GM18909 (cell line): ENCODE results near the gene NPW.

Experiments
- ATAC-seq: cut with Tn5 transposase; IDR thresholded peaks from one replicate; pipeline ENCODE4 v1.9.1; 2021; ENCODE audit warnings: mild to moderate bottlenecking; ENCODE audit not compliant: unreplicated experiment, poor library complexity

NPW gene

DNA sequence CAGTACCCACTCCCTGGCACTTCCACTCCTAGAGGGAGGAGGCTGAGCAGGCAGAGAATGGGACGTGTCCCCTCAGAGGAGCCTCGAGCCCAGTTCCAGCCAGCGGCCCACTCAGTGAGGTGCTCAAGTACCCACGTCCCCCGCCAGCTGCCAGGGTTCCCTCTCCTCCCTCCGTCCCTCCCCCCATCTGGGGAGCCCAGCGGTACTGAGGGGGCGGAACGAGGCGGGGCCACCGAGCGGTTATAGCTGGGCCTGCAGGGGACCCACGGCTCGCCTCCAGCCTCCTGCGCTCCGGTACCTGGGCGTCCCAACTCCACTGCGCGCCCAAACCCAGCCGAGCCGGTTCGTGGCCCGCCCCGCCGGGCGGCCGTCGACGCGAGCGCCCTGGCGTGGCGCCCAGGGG is at the start of gene NPW:
Gene NPW (plus strand): TSS at position 268 of the 403 bp plus-strand sequence.
- ATAC-seq: no peak

DNA sequence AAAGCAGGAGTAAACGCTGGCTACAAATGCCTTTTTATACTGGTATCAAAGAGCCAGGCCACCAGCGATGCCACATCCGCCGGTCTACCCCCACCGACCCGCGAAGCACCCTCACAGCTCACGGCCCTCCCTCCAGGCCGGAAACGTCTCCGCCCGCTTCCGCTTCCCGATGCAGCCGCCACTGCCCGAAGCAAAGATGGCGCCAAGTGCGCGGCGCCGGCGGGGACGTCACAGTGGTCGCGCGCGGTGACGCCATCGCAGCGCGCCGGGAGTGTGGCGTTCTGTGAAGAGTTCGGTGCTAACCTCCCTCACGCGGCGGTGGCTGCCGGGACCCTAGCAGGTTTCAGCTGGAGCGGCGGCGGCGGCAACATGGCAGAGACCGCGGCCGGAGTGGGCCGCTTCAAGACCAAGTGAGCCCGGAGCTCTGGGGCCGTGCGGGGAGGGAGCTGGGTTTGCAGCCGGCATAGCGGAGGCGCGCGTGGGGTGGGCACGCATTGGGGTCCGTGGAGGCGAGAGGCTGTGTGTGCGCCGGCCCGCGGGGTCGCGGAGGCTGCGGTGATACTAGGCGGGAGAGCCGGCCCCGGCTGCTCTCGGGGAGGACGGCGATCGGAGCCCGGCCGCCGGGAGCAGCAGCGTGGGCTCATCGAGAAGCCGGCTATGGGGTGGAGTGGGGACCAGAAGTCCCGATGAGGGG is 47.6 kb upstream of the NPW start, which contains the start of gene TBL3:
Gene TBL3 (plus strand): TSS at position 258 of the 694 bp plus-strand sequence. CDS start 112 bp downstream, at position 370.
- ATAC-seq: peak; percentile 77

DNA sequence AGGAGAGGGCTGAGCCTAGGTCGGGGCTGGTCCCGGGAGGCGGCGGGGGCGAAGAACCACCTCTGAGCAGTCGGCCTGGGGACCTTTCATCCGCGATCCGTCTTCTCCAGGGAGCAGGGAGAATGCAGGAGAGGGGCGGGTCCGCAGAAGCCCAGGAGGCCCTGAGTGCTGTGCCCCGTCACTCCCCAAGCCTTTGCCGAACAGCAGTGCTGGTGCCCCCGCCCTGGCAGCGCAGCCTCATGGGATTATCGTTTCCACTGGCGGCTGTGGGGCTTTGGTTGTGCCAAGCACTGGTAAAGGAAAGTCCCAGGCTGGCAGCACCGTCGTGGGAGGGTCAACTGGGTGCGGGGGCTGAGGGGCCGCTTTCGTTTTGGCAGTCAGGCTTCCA is 47.1 kb upstream of the NPW start:
- ATAC-seq: no peak

DNA sequence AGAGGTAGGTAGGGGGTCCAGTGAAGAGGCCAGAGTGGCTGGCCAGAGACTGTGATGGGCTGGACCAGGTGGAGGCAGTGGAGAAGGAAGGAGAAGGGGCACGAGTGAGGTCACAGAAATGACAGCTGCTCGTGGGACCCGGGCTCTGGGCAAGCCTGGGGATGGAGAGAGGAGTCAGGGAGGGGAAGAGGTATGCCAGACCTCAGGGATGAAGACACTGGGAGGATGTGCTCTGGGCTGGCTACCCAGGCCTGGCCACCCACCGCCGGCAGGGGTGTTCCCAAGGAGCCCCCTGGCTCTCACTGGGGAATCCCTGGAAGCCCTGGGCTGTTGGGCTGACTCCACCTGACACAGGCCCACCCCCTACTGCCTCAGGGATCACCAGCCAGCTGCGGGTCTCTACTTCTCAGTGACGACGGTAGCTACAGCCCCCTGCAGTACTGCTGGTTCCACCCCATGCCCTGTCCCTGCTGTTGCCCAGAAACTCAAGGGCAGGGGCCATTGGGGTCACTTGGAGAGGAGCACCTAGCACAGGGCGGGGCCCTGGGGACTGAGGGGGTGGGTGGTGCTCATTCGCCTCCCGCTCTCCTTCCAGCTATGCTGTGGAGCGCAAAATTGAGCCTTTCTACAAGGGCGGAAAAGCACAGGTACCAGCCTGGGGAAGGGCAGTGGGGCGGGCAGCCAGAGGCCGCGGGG is 46.0 kb upstream of the NPW start:
- ATAC-seq: no peak

DNA sequence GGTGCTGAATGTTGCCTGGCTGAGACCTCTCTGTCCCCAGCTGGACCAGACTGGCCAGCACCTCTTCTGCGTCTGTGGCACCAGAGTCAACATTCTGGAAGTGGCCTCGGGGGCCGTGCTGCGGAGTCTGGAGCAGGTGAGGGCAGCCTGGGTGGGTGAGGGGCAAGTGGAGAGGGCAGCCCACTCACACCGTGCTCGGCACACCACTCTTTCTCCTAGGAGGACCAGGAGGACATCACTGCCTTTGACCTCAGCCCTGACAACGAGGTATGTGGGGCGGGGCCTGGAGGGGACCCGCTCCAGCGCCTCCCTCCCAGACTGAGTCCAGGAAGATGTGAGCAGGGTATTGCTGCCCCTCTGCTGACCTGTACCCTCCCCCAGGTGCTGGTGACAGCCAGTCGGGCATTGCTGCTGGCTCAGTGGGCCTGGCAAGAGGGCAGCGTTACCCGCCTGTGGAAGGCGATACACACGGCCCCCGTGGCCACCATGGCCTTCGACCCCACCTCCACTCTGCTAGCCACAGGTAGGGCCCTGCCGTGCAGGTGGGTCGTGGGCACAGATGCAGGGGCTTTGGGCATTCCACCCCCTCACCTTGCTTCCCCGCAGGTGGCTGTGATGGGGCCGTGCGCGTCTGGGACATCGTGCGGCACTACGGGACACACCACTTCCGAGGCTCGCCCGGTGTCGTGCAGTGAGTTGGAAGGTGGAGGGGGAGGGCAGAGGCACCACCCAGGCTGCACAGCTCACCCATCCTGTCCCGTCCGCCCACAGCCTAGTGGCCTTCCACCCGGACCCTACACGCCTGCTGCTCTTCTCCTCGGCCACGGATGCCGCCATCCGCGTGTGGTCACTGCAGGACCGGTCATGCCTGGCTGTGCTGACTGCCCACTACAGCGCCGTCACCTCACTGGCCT is 45.2 kb upstream of the NPW start:
- ATAC-seq: no peak

DNA sequence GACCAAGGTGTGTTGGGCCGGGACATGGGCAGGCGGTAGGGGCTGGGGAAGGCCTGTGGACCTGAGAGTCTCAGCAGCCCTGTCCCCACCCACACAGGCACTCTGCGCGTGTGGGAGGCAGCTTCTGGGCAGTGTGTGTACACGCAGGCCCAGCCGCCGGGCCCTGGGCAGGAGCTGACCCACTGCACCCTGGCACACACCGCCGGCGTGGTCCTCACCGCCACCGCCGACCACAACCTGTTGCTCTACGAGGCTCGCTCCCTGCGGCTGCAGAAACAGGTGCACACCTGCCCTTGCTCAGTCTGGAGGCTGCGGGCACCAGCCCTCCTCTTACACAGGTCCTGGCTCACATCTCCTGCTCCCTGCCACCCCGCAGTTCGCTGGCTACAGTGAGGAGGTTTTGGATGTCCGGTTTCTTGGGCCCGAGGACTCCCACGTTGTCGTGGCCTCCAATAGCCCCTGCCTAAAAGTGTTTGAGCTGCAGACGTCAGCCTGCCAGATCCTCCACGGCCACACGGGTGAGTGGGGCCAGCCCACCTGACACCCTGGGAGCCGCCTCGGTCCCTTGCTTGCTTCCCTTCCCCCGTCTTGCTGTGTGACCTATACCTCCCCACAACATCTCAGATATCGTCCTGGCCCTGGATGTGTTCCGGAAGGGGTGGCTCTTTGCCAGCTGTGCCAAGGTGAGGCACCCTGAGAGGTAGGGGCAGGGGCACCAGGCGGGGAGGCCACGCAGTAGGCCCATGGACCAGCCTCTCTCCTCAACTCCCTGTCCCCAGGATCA is 44.0 kb upstream of the NPW start:
- no peak for ATAC-seq

DNA sequence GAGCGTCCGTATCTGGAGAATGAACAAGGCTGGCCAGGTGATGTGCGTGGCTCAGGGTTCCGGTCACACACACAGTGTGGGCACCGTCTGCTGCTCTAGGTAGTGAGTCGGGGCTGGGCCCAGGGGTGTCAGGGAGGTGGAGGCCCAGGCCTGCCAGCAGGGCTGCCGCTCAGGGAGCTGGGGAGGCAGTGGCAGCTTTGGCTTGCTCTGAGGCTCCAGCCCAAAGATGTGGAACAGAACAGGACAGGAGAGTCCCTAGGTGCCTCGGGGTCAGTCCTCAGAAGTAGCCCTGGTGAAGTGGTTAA is 43.4 kb upstream of the NPW start:
- no peak for ATAC-seq

DNA sequence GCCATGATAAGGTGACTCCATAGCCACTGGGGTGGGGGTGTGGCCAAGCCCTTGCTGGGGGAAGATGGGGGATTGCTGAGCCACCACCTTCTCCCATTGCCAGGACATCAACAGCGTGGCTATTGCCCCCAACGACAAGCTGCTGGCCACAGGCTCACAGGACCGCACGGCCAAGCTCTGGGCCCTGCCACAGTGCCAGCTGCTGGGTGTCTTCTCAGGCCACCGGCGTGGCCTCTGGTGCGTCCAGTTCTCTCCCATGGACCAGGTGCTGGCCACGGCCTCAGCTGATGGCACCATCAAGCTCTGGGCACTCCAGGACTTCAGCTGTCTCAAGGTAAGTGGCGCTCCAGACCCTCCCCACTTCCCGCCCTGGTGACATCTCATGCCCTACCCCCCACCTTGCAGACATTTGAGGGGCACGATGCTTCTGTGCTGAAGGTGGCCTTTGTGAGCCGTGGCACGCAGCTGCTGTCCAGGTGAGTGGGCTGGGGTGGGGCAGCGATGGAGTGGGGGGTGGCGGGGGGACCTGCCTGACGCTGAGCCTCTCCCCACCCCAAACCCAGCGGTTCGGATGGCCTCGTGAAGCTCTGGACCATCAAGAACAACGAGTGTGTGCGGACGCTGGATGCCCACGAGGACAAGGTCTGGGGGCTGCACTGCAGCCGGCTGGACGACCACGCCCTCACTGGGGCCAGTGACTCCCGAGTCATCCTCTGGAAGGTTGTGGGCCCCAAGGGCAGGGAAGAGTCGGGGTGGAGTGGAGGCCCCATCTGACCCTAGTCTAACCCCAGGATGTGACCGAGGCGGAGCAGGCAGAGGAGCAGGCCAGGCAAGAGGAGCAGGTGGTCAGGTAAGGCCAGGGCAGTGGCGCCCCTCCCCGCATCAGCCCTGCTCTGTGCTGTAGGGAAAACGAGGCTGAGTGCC is 42.4 kb upstream of the NPW start:
- ATAC-seq: no peak

DNA sequence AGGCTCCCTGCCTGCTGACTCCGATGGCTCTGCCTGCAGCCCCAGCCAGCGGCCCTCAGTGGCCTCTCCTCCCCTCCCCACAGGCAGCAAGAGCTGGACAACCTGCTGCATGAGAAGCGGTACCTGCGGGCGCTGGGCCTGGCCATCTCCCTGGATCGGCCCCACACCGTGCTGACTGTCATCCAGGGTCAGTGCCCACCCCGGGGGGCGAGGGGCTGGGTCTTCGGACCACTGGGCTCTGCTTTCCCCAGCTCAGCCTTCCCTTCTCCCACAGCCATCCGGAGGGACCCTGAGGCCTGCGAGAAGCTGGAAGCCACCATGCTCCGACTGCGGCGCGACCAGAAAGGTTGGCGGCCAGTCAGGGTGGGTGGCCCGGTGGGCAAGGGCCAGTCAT is 41.7 kb upstream of the NPW start:
- no peak for ATAC-seq

DNA sequence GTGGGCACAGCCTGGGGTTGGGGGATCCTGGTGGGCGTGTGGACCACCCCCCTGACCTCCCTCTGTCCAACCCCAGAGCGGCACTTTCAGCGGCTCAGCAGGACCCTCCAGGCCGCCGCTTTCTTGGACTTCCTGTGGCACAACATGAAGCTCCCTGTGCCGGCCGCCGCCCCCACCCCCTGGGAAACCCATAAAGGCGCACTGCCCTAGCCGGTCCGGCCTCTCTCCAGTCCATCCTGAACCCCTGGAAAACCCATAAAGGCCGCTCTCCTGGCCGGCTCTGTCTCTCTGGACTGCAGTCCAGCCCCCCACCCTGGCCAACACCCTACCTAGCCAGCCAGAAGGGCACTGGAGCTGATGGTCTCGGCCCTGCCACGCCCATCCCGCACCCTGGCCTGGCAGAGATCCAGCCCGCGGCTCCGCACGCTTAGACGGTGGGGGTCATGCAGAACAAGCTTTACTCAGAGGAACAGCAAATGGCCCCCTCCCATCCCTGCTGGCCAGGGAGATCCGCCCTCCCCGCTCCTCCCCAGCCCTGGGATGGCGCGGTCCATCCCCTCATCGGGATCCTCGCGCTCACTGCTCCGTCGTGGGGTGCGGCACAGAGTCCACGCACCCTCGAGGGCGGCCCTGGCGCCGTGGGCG is 41.0 kb upstream of the NPW start:
- ATAC-seq: no peak

DNA sequence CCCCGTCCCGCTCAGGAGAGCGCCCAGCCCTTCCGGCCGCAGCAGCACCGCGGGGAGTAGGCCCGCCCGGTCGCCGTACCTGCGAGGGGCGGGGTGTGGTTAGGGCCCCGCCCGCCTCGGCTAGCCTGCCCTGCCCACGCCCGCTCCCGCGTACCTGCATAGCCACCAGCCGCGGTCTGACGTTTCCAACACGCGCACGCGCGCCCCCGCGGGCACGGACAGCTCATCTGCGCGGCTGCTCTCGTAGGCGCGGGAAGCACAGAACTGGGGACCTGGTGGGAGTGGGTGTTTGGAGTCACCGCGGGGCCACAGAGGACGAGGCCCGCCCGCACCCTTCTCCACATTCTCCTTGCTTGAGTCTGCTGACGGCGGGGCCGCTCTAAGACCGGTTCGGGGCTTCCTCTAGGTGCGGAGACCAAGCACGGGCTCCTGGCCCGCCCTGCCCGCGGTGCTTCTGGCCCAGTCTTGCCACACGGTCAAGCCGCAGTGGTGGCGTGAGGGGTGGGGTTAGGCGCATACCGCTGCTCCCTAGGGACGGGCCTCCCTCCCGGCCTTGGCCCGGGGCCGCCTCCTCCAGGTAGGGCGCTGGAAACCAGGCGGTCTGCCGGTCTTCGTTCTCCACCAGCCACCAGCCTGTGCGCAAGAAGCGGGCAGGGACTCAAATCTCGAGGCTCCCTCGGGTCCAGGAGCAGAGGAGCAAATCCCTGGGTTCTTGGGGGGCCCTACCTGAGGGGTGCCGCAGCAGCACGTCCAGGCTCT is 40.1 kb upstream of the NPW start:
- no peak for ATAC-seq

DNA sequence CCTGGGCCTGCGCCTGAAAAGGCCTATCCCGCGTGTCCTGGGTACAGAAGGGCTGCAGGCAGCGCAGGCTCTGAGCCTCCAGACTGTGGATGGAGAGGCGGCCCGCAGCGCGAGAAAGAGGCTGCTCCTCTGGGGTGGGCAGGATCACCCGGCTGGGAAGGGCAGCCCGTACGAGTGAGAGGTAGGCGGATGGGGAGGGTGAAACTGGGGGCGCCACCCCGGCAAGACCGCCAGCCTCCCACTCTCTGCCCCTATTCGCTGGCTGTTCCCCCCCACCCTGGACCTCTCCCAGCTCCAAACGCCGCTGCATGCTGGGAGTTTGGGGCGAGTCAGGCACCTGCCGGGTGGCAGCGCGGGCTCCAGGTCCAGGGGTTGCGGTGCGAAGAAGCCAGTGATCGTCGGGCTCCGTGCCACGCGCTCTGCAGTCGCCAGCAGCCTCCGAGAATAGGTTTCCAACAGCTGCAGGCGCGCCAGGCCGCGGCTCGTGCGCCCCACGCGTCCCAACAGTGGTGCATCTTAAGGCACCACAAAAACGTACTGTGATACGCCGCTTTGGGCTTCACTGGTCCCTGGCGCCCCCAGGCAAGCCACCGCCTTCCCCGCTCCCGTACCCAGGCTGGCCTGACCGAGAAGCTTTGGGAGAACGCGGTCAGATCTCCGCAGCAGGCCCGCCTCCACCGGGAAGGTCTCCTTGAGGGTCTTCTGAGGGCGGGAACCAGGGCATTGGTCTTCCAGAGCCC is 39.4 kb upstream of the NPW start:
- ATAC-seq: no peak

DNA sequence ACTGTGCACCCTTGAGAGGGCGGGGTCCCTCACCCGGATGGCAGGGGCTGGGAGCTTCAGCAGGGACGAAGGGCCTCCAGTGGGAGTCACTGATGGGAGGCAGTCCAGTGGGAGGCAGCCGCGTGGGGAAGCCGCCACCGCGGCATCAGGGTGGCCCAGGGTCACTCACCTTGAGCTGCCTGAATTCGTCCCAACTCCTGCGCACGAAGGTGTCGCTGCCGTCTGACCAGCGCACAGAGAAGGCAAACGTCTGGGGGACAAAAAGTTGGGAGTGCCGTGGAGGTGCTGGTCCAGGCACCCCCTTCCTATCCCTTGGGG is 38.9 kb upstream of the NPW start:
- ATAC-seq: no peak

DNA sequence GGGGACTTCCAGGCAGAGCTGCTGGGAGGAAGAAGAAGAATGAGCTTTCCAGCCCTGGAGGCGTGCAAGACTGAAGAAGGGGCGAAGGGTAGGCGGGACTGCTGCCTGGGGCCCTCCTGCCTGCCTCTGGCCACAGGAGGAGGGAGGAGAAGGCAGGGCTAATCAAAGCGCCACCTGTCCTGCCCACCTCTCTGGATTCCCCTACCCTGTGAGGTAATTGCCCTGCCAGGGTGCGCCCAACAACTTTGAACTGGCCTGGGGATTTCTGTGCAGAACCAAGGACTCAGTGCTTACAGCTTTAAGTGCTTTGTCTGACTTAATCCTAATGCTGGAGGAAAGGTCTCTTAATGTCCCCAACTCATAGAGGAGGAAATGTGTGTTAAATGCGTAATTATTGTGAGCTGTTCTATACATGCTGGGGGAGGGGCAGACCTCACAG is 38.2 kb upstream of the NPW start, which contains the start of gene NOXO1:
Gene NOXO1 (minus strand): TSS at position 72 of the 439 bp plus-strand sequence. CDS start 290 bp downstream, outside the sequence.
- no peak for ATAC-seq

DNA sequence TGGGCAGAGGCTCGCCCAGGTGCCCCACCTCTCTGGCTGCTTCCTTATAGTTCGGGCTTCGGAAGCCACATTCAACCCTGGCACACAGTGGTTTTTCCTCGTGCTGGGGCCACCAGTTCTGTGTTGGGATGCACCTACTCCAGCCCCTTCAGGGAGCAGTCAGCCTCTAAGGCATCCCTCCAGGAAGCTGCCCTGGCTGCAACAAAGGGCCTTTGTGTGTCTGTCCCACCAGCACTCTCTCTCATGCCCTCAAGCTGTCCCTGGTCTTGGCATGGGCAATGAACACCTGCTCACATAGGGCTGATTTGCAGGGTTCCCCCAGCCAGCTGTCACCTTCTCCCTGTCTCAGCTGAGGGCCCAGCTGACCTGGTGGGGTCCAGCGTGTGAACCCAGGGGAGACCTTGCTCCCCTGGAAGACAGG is 37.6 kb upstream of the NPW start:
- no peak for ATAC-seq

DNA sequence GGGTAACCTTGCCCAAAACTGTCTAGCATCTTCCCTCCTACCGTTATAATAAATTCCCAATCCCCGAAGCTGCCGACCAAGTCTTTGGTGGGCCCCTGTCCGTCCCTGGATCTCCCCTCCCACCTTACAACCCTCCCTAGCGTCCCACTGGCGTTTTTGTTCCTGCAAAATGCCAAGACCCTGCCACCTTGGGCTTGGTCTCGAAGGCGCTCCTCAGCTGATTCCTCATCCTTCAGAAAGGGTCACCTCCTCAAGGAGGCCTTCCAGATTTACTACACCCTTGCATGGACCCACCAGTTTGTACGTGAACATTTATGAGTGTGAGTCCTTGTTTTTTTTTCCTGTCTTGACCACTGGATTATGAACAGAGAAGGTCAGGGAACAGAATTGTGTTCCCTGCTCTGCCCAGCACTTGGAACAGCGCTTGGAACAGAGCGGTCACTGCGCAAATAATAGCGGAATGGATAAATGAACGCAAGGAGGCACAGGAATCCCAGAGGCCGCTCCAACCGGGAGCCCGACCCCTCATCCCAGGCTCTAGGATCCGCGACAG is 36.5 kb upstream of the NPW start:
- ATAC-seq: no peak
